Umbilical cord (tissue), 2 donors: ENCODE results near the gene ARHGEF28. TPM values are rescaled to one million over a fixed set of nuclear protein-coding genes. Genes with fewer than 3 reads are reported as not detected.
A peak's percentile ranks its signal among the peaks of the same experiment; 100 is the strongest.

Experiments used
- DNase-seq: peaks from one replicate; pipeline ENCODE4 v3.0.0-alpha.2; 2015; ENCODE audit warnings: low spot score
- total RNA-seq: library from RNA; depleted of rRNA; stranded (reverse); fragments of >200 nt; gene quantifications from one replicate; pipeline ENCODE4 v1.2.3, GENCODE V29; 2014; ENCODE audit warnings: low replicate concordance; ENCODE audit not compliant: insufficient read depth

The ARHGEF28 gene
- total RNA-seq, 1 donor from 2014 or later, result 13.7 TPM

GRCh38 chr5:73938280-73938937 lies 312.4 kb downstream of the ARHGEF28 start:
- no peak for DNase-seq

- DNase-seq, result no peak
Observed at GRCh38 chr5:73938938-73939320, 312.9 kb downstream of the ARHGEF28 start.

- no peak for DNase-seq
Observed at GRCh38 chr5:73939557-73939956, 313.6 kb downstream of the ARHGEF28 start.

GRCh38 chr5:73940026-73940425 lies 314.0 kb downstream of the ARHGEF28 start:
- DNase-seq, result no peak

GRCh38 chr5:73940801-73941200 lies 314.8 kb downstream of the ARHGEF28 start:
- DNase-seq, result no peak

GRCh38 chr5:73942783-73943182 lies 316.8 kb downstream of the ARHGEF28 start:
- DNase-seq, result no peak

GRCh38 chr5:73943397-73943796 lies 317.4 kb downstream of the ARHGEF28 start:
- DNase-seq, result no peak

GRCh38 chr5:73944581-73944980 lies 318.6 kb downstream of the ARHGEF28 start:
- DNase-seq, result no peak

GRCh38 chr5:73945505-73945904 lies 319.5 kb downstream of the ARHGEF28 start:
- no peak for DNase-seq

- no peak for DNase-seq
Observed at GRCh38 chr5:73946278-73946677, 320.3 kb downstream of the ARHGEF28 start.

GRCh38 chr5:73946919-73947602 lies 321.1 kb downstream of the ARHGEF28 start:
- no peak for DNase-seq

- DNase-seq, result no peak
Observed at GRCh38 chr5:73947906-73948640, 322.1 kb downstream of the ARHGEF28 start.

GRCh38 chr5:73948720-73949119 lies 322.7 kb downstream of the ARHGEF28 start:
- DNase-seq, result no peak

GRCh38 chr5:73950441-73950873 lies 324.5 kb downstream of the ARHGEF28 start:
- no peak for DNase-seq

- no peak for DNase-seq
Observed at GRCh38 chr5:73950912-73951430, 325.0 kb downstream of the ARHGEF28 start.

GRCh38 chr5:73952872-73953271 lies 326.9 kb downstream of the ARHGEF28 start:
- DNase-seq, result no peak

GRCh38 chr5:73954381-73954780 lies 328.4 kb downstream of the ARHGEF28 start:
- DNase-seq, result no peak

GRCh38 chr5:73955271-73955846 lies 329.4 kb downstream of the ARHGEF28 start:
- DNase-seq, result no peak

- peak; percentile 15 for DNase-seq
Observed at GRCh38 chr5:73957397-73958001, 331.5 kb downstream of the ARHGEF28 start.

- no peak for DNase-seq
Observed at GRCh38 chr5:73958037-73958436, 332.0 kb downstream of the ARHGEF28 start.

- no peak for DNase-seq
Observed at GRCh38 chr5:73960023-73960422, 334.0 kb downstream of the ARHGEF28 start.

- no peak for DNase-seq
Observed at GRCh38 chr5:73960426-73960825, 334.4 kb downstream of the ARHGEF28 start.
